NOMO-1 treated with dmso at 0.1 percent for 144 hours (cell line): ENCODE measurements around the gene MAML2.

Source experiments
- DNase-seq: peaks from one replicate; lab custom pipeline; 2025; ENCODE audit not compliant: unreplicated experiment; lab: John Stamatoyannopoulos, UW

Gene MAML2

GRCh38 chr11:95930948-95931347 is 412.0 kb downstream of the MAML2 start:
- DNase-seq, result no peak

GRCh38 chr11:95926726-95927125 is 416.3 kb downstream of the MAML2 start:
- no peak for DNase-seq
